ENCODE measurements around the gene CDK5RAP2.
"Not testable (repeated sequence)": the region's sequence is repeated elsewhere in the genome, so short reads cannot be mapped to it uniquely, and the experiment has no call there.

DNA sequence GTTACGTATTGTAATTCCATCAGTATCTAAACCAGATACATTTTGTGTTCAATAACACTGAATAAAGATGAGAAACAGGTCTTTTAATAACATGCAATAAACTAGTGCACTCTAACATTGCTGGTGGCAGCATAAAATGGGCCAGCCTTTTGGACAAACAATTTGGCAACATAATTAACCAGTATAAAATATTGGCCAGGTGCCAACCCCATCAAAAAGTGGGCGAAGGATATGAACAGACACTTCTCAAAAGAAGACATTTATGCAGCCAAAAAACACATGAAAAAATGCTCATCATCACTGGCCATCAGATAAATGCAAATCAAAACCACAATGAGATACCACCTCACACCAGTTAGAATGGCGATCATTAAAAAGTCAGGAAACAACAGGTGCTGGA is 64.5 kb downstream of the CDK5RAP2 start:
- TF ChIP-seq, protein P1, sequence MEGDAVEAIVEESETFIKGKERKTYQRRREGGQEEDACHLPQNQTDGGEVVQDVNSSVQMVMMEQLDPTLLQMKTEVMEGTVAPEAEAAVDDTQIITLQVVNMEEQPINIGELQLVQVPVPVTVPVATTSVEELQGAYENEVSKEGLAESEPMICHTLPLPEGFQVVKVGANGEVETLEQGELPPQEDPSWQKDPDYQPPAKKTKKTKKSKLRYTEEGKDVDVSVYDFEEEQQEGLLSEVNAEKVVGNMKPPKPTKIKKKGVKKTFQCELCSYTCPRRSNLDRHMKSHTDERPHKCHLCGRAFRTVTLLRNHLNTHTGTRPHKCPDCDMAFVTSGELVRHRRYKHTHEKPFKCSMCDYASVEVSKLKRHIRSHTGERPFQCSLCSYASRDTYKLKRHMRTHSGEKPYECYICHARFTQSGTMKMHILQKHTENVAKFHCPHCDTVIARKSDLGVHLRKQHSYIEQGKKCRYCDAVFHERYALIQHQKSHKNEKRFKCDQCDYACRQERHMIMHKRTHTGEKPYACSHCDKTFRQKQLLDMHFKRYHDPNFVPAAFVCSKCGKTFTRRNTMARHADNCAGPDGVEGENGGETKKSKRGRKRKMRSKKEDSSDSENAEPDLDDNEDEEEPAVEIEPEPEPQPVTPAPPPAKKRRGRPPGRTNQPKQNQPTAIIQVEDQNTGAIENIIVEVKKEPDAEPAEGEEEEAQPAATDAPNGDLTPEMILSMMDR (IDR thresholded peaks at IDR 0.05 in 4 of 5, conservative IDR thresholded peaks at IDR 0.05 in 1 of 5): not testable (repeated sequence)
- TF ChIP-seq POLR2A (IDR thresholded peaks at IDR 0.05): not testable (repeated sequence)
